ENCODE data around the gene SAMM50.

SAMM50 gene

GRCh38 chr22:43955040-43955882 is at the start of gene SAMM50:
Gene SAMM50, plus strand, starts transcription at chr22:43955442. Its CDS starts 136 bp downstream, at chr22:43955578.
- peak; percentile 90 for DNase-seq (ENCODE audit: low read depth)

- no peak for DNase-seq (ENCODE audit: low read depth)
Observed at GRCh38 chr22:43905681-43906080, 49.6 kb upstream of the SAMM50 start.

DNA sequence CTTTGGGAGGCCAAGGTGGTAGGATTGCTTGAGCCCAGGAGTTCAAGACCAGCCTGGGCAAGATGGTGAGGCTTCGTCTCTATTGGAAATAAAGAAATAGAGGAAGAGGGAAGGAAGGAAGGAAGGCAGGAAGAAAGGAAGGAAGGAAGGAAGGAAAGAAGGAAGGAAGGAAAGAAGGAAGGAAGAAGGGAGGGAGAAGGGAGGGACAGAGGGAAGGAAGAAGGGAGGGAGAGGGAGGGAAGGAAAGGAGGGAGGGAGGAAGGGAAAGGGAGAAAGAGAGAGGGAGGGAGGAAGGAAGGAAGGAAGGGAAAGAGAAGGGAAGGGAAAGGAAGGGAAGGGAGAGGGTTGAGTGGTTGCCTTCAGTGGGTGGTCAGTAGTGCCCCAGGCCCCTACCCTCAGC is 45.5 kb upstream of the SAMM50 start:
- DNase-seq (ENCODE audit: low read depth): no peak

- DNase-seq (ENCODE audit: low read depth): no peak
Observed at GRCh38 chr22:43910178-43910695, 45.0 kb upstream of the SAMM50 start.

GRCh38 chr22:43911351-43911750 is 43.9 kb upstream of the SAMM50 start:
- DNase-seq (ENCODE audit: low read depth): no peak

DNA sequence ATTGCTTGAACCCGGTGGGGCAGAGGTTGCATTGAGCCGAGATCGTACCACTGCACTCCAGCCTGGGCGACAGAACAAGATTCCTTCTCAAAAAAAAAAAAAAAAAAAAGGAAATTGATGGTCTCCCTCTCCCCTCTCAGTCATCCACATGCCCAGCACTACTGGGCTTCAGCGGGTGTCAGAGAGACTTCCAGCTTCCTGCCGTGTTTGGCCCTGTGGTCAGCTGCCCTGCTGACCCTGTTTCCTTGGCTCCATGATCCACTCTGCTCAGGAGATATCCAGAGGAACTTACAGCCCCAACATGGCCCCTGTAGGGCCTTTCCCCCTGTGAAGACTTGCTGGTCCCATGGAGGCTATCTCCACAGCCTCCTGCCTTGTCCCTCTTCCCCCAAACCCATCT is 37.7 kb upstream of the SAMM50 start:
- no peak for DNase-seq (ENCODE audit: low read depth)

- DNase-seq (ENCODE audit: low read depth): no peak
Observed at GRCh38 chr22:43919106-43919973, 35.9 kb upstream of the SAMM50 start.

GRCh38 chr22:43921370-43921769 is 33.9 kb upstream of the SAMM50 start:
- no peak for DNase-seq (ENCODE audit: low read depth)

DNA sequence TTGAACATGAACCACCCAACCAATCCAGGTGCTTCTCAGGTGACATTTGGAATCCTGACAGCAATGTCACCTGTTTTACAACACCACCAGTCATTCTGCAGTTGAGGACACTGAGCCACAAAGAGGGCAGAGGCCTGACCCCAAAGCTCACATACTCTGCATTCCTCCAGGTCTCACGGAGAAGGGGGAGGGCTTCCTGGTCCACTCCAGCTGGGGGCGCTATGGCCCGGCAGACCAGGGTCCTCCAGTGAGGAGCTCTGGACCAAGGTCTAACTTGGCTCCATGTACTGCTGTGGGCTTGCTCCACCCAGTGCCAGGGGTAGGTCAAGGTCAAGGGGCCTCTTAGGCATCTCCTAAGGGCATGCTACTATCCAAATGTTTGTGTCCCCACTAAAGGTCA is 33.1 kb upstream of the SAMM50 start:
- DNase-seq (ENCODE audit: low read depth): no peak

GRCh38 chr22:43923191-43923590 is 32.1 kb upstream of the SAMM50 start:
- DNase-seq (ENCODE audit: low read depth): no peak

GRCh38 chr22:43923631-43924464 is 31.4 kb upstream of the SAMM50 start, which contains the start of gene PNPLA3:
Gene PNPLA3, plus strand, starts transcription at chr22:43923805. Its CDS starts 107 bp downstream, at chr22:43923912.
- DNase-seq (ENCODE audit: low read depth): peak; percentile 68

DNA sequence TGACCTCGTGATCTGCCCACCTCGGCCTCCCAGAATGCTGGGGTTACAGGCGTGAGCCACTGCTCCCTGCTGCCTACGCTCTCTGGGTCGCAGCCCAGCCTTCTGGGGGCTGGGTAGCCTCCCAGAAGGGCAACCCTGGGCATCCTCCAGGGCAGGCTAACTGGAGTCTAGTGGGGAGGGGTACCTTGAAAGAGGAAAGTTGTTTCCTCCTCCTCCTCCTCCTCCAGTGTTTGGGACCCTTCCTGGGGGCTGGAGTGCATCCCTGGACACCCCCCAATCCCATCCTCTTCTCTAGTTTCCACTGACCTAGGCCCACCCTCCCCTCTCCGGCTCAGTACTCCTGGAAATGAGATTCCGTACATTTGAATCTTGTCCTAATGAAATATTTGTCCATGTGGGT is 30.4 kb upstream of the SAMM50 start:
- DNase-seq (ENCODE audit: low read depth): no peak

- DNase-seq (ENCODE audit: low read depth): no peak
Observed at GRCh38 chr22:43925433-43926348, 29.6 kb upstream of the SAMM50 start.

DNA sequence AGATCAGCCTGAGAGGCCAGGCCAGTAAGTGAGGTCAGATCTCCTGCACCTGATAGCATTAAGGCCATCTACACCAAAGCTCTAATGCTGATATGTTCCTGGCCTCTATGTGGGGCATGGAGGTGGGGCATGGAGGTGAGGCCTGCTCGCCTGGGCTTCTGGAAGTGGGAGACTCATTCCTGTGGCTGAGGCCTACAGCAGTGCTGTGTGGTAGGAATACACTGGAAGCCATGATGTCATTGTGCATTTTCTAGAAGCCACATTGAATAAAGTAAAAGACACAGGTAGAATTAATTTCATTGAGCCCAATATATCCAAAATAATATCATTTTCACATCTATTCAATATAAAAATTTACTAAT is 28.9 kb upstream of the SAMM50 start:
- no peak for DNase-seq (ENCODE audit: low read depth)

- DNase-seq (ENCODE audit: low read depth): no peak
Observed at GRCh38 chr22:43928468-43928867, 26.8 kb upstream of the SAMM50 start.

DNA sequence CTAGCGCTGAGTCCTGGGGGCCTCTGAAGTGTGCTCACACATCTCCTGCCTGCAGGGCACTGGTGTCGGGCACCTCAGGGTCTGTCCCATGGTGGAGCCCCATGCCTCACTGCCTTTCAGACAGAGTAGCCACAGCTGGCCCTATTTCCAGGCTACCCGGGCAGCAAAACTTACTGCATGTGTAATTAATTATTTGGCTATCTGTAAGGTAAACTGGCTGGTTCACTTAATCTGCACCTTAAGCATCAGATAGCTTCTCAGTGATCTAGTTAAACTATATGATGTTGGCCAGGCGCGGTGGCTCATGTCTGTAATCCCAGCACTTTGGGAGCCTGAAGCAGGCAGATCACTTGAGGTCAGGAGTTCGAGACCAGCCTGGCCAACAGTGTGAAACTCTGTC is 26.3 kb upstream of the SAMM50 start:
- no peak for DNase-seq (ENCODE audit: low read depth)

GRCh38 chr22:43931771-43932170 is 23.5 kb upstream of the SAMM50 start:
- no peak for DNase-seq (ENCODE audit: low read depth)

GRCh38 chr22:43941449-43941848 is 13.8 kb upstream of the SAMM50 start:
- no peak for DNase-seq (ENCODE audit: low read depth)

- DNase-seq (ENCODE audit: low read depth): no peak
Observed at GRCh38 chr22:43944670-43945430, 10.4 kb upstream of the SAMM50 start.
